ENCODE measurements around the gene ZNF281. TPM values are rescaled to one million over a fixed set of nuclear protein-coding genes. Genes with fewer than 3 reads are reported as not detected.
A peak's percentile ranks its signal among the peaks of the same experiment; 100 is the strongest.

ZNF281 gene
- 10 to 100 TPM; 16.3 to 27.6 (median 25.8) TPM for total RNA-seq
- polyA plus RNA-seq, result 10 to 100 TPM; 28.1 to 35.3 TPM
- total RNA-seq, result 53.4 reads per million, percentile 73 among the genes with 10 or more reads in this experiment

- H3K9me3 ChIP-seq (ENCODE audit: control insufficient read depth in 2 of 3, low read length in 3 of 3), result no peaks in the 10 kb centered on the region
- H3K36me3 ChIP-seq (ENCODE audit: control insufficient read depth in 2 of 3, insufficient read depth in 3 of 3, low read length in 3 of 3), result peaks cover 0 to 10% (median 0%) of the 10 kb centered on the region in 3 experiments
- peak within 1 kb of the TSS; percentile 69 for H3K4me3 ChIP-seq (ENCODE audit: low read length)
- intact Hi-C loops (cut with micrococcal nuclease), result loop anchor here (1.0 to 10.0 kb wide), 14 partner anchors 37 to 745 kb away; partner anchors contain the start of genes CAMSAP2 (in 1 of the 2), DDX59 (in 1 of the 2), KIF14 (in 1 of the 2) and TMEM9 (in 1 of the 2)
- Mint-ChIP-seq H3K4me3 (peak within 1 kb of the TSS; percentile 93 to 100 (median 98)), H3K27ac (peak within 1 kb of the TSS; percentile 92 to 99 (median 97)), H3K4me1 (peaks cover 36 to 63% (median 54%) of the 10 kb centered on the region in 7 donors), H3K9me3 (peaks cover 0 to 7% (median 2%) of the 10 kb centered on the region in 11 donors), H3K36me3 (peaks cover 6 to 40% (median 28%) of the 10 kb centered on the region in 5 donors), H3K27me3 (peaks cover 0 to 12% (median 0%) of the 10 kb centered on the region in 5 donors)
- H3K27ac ChIP-seq (ENCODE audit: low read depth, low read length), result peak within 1 kb of the TSS; percentile 86
- ChIA-PET POLR2A (interaction anchor here (0.5 to 0.6 kb wide), 2 partner anchors 106 to 108 kb away, joined by 3 to 4 read pairs; no protein-coding TSS in a partner anchor), CTCF (interaction anchor here (1.3 kb wide), 1 partner anchor 106 kb away, joined by 4 read pairs; no protein-coding TSS in a partner anchor)
- H3K4me1 ChIP-seq (ENCODE audit: control insufficient read depth in 2 of 2, insufficient read depth in 2 of 2, low read length in 2 of 2), result peaks cover 36 to 37% of the 10 kb centered on the region in 2 donors
- DNase-seq (peak; percentile 89 to 95 (median 93)), ATAC-seq (peak; percentile 99)
- H3K27me3 ChIP-seq (ENCODE audit: control insufficient read depth in 2 of 2, insufficient read depth in 2 of 2, low read length in 2 of 2), result no peaks in the 10 kb centered on the region
Observed at GRCh38 chr1:200409761-200410565, at the start of gene ZNF281. ZNF281 (minus strand) TSS chr1:200410036; CDS start chr1:200409705, 331 bp downstream.

GRCh38 chr1:200458780-200459179 is 48.9 kb upstream of the ZNF281 start:
- ChIA-PET CTCF (no interaction called here), POLR2A (no interaction called here)
- Histone ChIP-seq H3K27ac (ENCODE audit: low read depth, low read length) (no peak overlapping the region), H3K4me1 (ENCODE audit: control insufficient read depth in 2 of 2, insufficient read depth in 2 of 2, low read length in 2 of 2) (no peaks in the 10 kb centered on the region), H3K4me3 (ENCODE audit: low read length) (no peak overlapping the region), H3K27me3 (ENCODE audit: control insufficient read depth in 2 of 2, insufficient read depth in 2 of 2, low read length in 2 of 2) (no peaks in the 10 kb centered on the region), H3K36me3 (ENCODE audit: control insufficient read depth in 2 of 3, insufficient read depth in 3 of 3, low read length in 3 of 3) (no peaks in the 10 kb centered on the region), H3K9me3 (ENCODE audit: control insufficient read depth in 2 of 3, low read length in 3 of 3) (no peaks in the 10 kb centered on the region)
- intact Hi-C loops (cut with micrococcal nuclease), result no loop called here
- DNase-seq (no peak), ATAC-seq (no peak)
- Mint-ChIP-seq H3K4me1 (no peaks in the 10 kb centered on the region), H3K9me3 (no peaks in the 10 kb centered on the region), H3K4me3 (no peak overlapping the region), H3K36me3 (no peaks in the 10 kb centered on the region), H3K27ac (no peak overlapping the region), H3K27me3 (peaks cover 0 to 5% (median 4%) of the 10 kb centered on the region in 5 donors)

- Histone ChIP-seq H3K36me3 (ENCODE audit: control insufficient read depth in 2 of 3, insufficient read depth in 3 of 3, low read length in 3 of 3) (no peaks in the 10 kb centered on the region), H3K27ac (ENCODE audit: low read depth, low read length) (no peak overlapping the region), H3K4me1 (ENCODE audit: control insufficient read depth in 2 of 2, insufficient read depth in 2 of 2, low read length in 2 of 2) (no peaks in the 10 kb centered on the region), H3K4me3 (ENCODE audit: low read length) (no peak overlapping the region), H3K9me3 (ENCODE audit: control insufficient read depth in 2 of 3, low read length in 3 of 3) (no peaks in the 10 kb centered on the region), H3K27me3 (ENCODE audit: control insufficient read depth in 2 of 2, insufficient read depth in 2 of 2, low read length in 2 of 2) (no peaks in the 10 kb centered on the region)
- no peaks in the 10 kb centered on the region for H3K9me3 Mint-ChIP-seq
- H3K27me3 Mint-ChIP-seq, result no peaks in the 10 kb centered on the region
- DNase-seq, result no peak
- no peak for ATAC-seq
- no peak overlapping the region for H3K4me3 Mint-ChIP-seq
- intact Hi-C loops (cut with micrococcal nuclease), result no loop called here
- ChIA-PET CTCF (interaction anchor here (0.7 kb wide), 1 partner anchor 165 kb away, joined by 3 read pairs; no protein-coding TSS in a partner anchor), POLR2A (no interaction called here)
- no peaks in the 10 kb centered on the region for H3K36me3 Mint-ChIP-seq
- no peak overlapping the region for H3K27ac Mint-ChIP-seq
- H3K4me1 Mint-ChIP-seq, result peaks cover 0 to 3% (median 0%) of the 10 kb centered on the region in 7 donors
Observed at GRCh38 chr1:200457810-200458209, 48.0 kb upstream of the ZNF281 start.

- H3K4me1 Mint-ChIP-seq, result peaks cover 0 to 3% (median 0%) of the 10 kb centered on the region in 7 donors
- H3K27me3 ChIP-seq (ENCODE audit: control insufficient read depth in 2 of 2, insufficient read depth in 2 of 2, low read length in 2 of 2), result no peaks in the 10 kb centered on the region
- H3K27ac ChIP-seq (ENCODE audit: low read depth, low read length), result no peak overlapping the region
- H3K9me3 ChIP-seq (ENCODE audit: control insufficient read depth in 2 of 3, low read length in 3 of 3), result no peaks in the 10 kb centered on the region
- no peaks in the 10 kb centered on the region for H3K27me3 Mint-ChIP-seq
- no peak for DNase-seq
- no peaks in the 10 kb centered on the region for H3K4me1 ChIP-seq (ENCODE audit: control insufficient read depth in 2 of 2, insufficient read depth in 2 of 2, low read length in 2 of 2)
- intact Hi-C loops (cut with micrococcal nuclease), result no loop called here
- H3K4me3 Mint-ChIP-seq, result no peak overlapping the region
- no peaks in the 10 kb centered on the region for H3K9me3 Mint-ChIP-seq
- no peaks in the 10 kb centered on the region for H3K36me3 ChIP-seq (ENCODE audit: control insufficient read depth in 2 of 3, insufficient read depth in 3 of 3, low read length in 3 of 3)
- ChIA-PET CTCF (interaction anchor here (0.6 kb wide), 1 partner anchor 52 kb away, joined by 5 read pairs; no protein-coding TSS in a partner anchor), POLR2A (interaction anchor here (0.6 kb wide), 1 partner anchor 311 kb away, joined by 7 read pairs; no protein-coding TSS in a partner anchor)
- ATAC-seq, result no peak
- peaks cover 0 to 1% (median 0%) of the 10 kb centered on the region in 5 donors for H3K36me3 Mint-ChIP-seq
- no peak overlapping the region for H3K27ac Mint-ChIP-seq
- no peak overlapping the region for H3K4me3 ChIP-seq (ENCODE audit: low read length)
Observed at GRCh38 chr1:200454425-200454824, 44.6 kb upstream of the ZNF281 start.

- intact Hi-C loops (cut with micrococcal nuclease), result no loop called here
- peaks cover 0 to 1% (median 0%) of the 10 kb centered on the region in 5 donors for H3K36me3 Mint-ChIP-seq
- no peaks in the 10 kb centered on the region for H3K36me3 ChIP-seq (ENCODE audit: control insufficient read depth in 2 of 3, insufficient read depth in 3 of 3, low read length in 3 of 3)
- ATAC-seq (no peak), DNase-seq (no peak)
- no peaks in the 10 kb centered on the region for H3K4me1 ChIP-seq (ENCODE audit: control insufficient read depth in 2 of 2, insufficient read depth in 2 of 2, low read length in 2 of 2)
- ChIA-PET CTCF (no interaction called here), POLR2A (no interaction called here)
- H3K9me3 ChIP-seq (ENCODE audit: control insufficient read depth in 2 of 3, low read length in 3 of 3), result no peaks in the 10 kb centered on the region
- no peaks in the 10 kb centered on the region for H3K9me3 Mint-ChIP-seq
- H3K27me3 ChIP-seq (ENCODE audit: control insufficient read depth in 2 of 2, insufficient read depth in 2 of 2, low read length in 2 of 2), result no peaks in the 10 kb centered on the region
- no peak overlapping the region for H3K4me3 ChIP-seq (ENCODE audit: low read length)
- H3K27me3 Mint-ChIP-seq, result no peaks in the 10 kb centered on the region
- H3K27ac ChIP-seq (ENCODE audit: low read depth, low read length), result no peak overlapping the region
- no peak overlapping the region for H3K27ac Mint-ChIP-seq
- peaks cover 0 to 3% (median 0%) of the 10 kb centered on the region in 7 donors for H3K4me1 Mint-ChIP-seq
- no peak overlapping the region for H3K4me3 Mint-ChIP-seq
Observed at GRCh38 chr1:200453553-200453905, 43.7 kb upstream of the ZNF281 start.

GRCh38 chr1:200452850-200453552 is 43.2 kb upstream of the ZNF281 start:
- Histone ChIP-seq H3K27ac (ENCODE audit: low read depth, low read length) (no peak overlapping the region), H3K36me3 (ENCODE audit: control insufficient read depth in 2 of 3, insufficient read depth in 3 of 3, low read length in 3 of 3) (no peaks in the 10 kb centered on the region), H3K9me3 (ENCODE audit: control insufficient read depth in 2 of 3, low read length in 3 of 3) (no peaks in the 10 kb centered on the region), H3K4me1 (ENCODE audit: control insufficient read depth in 2 of 2, insufficient read depth in 2 of 2, low read length in 2 of 2) (no peaks in the 10 kb centered on the region), H3K27me3 (ENCODE audit: control insufficient read depth in 2 of 2, insufficient read depth in 2 of 2, low read length in 2 of 2) (no peaks in the 10 kb centered on the region), H3K4me3 (ENCODE audit: low read length) (no peak overlapping the region)
- Mint-ChIP-seq H3K4me3 (no peak overlapping the region), H3K27me3 (no peaks in the 10 kb centered on the region), H3K36me3 (peaks cover 0 to 1% (median 0%) of the 10 kb centered on the region in 5 donors), H3K4me1 (peaks cover 0 to 9% (median 0%) of the 10 kb centered on the region in 7 donors), H3K9me3 (no peaks in the 10 kb centered on the region), H3K27ac (no peak overlapping the region)
- POLR2A ChIA-PET, result no interaction called here
- ATAC-seq (no peak), DNase-seq (no peak)
- CTCF ChIA-PET, result no interaction called here
- intact Hi-C loops (cut with micrococcal nuclease), result no loop called here

Data from naive thymus-derived CD4-positive, alpha-beta T cell (primary cell).